K562 (cell line): Measurements from ENCODE around the gene SPON2. TPM values are rescaled to one million over a fixed set of nuclear protein-coding genes. Genes with fewer than 3 reads are reported as not detected.
A peak's percentile ranks its signal among the peaks of the same experiment; 100 is the strongest.

Experiments used
- ARID1B ChIP-seq: fragments of 450-650 bp; IDR thresholded peaks from 2 replicates; pipeline ENCODE4 v1.6.1; 2016; ENCODE audit warnings: antibody characterized with exemption, mild to moderate bottlenecking, inconsistent platforms
- BRD9 ChIP-seq: fragments of 450-650 bp; IDR thresholded peaks from 2 replicates; pipeline ENCODE4 v1.6.1; 2018; ENCODE audit warnings: low read depth; ENCODE audit not compliant: partially characterized antibody
- CREBBP ChIP-seq: IDR thresholded peaks from one replicate; pipeline ENCODE4 v1.6.1; 2012; ENCODE audit warnings: low read depth, mild to moderate bottlenecking, control low read depth, inconsistent platforms, low read length
- ETV1 ChIP-seq: fragments of 450-650 bp; conservative IDR thresholded peaks from 2 replicates; pipeline ENCODE4 v1.6.1; 2016; ENCODE audit warnings: missing genetic modification characterization, control low read depth, low read depth, missing compliant biosample characterization
- GTF2E2 ChIP-seq: fragments of 200-800 bp; sonication (Bioruptor generic); IDR thresholded peaks from 2 replicates; pipeline ENCODE4 v1.6.1; 2016; ENCODE audit warnings: missing genetic modification characterization, missing compliant biosample characterization
- HNRNPUL1 ChIP-seq: fragments of 200-400 bp; formaldehyde crosslinking; IDR thresholded peaks from 2 replicates; pipeline ENCODE4 v1.6.1; 2017; ENCODE audit warnings: low read length
- KHSRP ChIP-seq: fragments of 450-650 bp; IDR thresholded peaks from 2 replicates; pipeline ENCODE4 v1.6.1; 2017
- KLF13 ChIP-seq: fragments of 450-650 bp; IDR thresholded peaks from 2 replicates; pipeline ENCODE4 v1.6.1; 2016; ENCODE audit warnings: missing genetic modification characterization, low read depth, mild to moderate bottlenecking, missing compliant biosample characterization, moderate library complexity, borderline replicate concordance
- PHB2 ChIP-seq: fragments of 450-650 bp; IDR thresholded peaks from 2 replicates; pipeline ENCODE4 v1.6.1; 2017; ENCODE audit warnings: low read depth
- PRPF4 ChIP-seq: fragments of 200-400 bp; formaldehyde crosslinking; IDR thresholded peaks from one replicate; pipeline ENCODE4 v1.6.1; 2017; ENCODE audit warnings: low read length, low read depth, mild to moderate bottlenecking; ENCODE audit not compliant: insufficient read depth, poor library complexity, severe bottlenecking
- PTRF ChIP-seq: fragments of 450-650 bp; IDR thresholded peaks from 2 replicates; pipeline ENCODE4 v1.6.1; 2016; ENCODE audit warnings: mild to moderate bottlenecking, missing genetic modification characterization, missing compliant biosample characterization
- SIN3B ChIP-seq: fragments of 450-650 bp; IDR thresholded peaks from 2 replicates; pipeline ENCODE4 v1.6.1; 2017; ENCODE audit warnings: low read depth, mild to moderate bottlenecking, moderate library complexity
- SIRT6 ChIP-seq: IDR thresholded peaks from one replicate; pipeline ENCODE4 v1.6.1; 2012; ENCODE audit warnings: low read depth, mild to moderate bottlenecking, control low read depth, inconsistent platforms, low read length, moderate library complexity
- SMARCA4 ChIP-seq: fragments of 450-650 bp; IDR thresholded peaks from 2 replicates; pipeline ENCODE4 v1.6.1; 2016
- TOE1 ChIP-seq, 2 experiments: fragments of 450-650 bp in 1 of 2; sonication (generic) in 1 of 2; formaldehyde crosslinking in 1 of 2; IDR thresholded peaks; 2 replicates each; pipeline versions ENCODE4 v1.7.1 to v1.8.0; 2016 to 2022; ENCODE audit warnings: borderline replicate concordance in 2 of 2, mild to moderate bottlenecking in 2 of 2, antibody characterized with exemption in 1 of 2, inconsistent platforms in 1 of 2, low read depth in 1 of 2, missing genetic modification reagents in 1 of 2, moderate library complexity in 1 of 2
- ZBTB17 ChIP-seq: fragments of 450-650 bp; formaldehyde crosslinking; IDR thresholded peaks from 2 replicates; pipeline ENCODE4 v1.4.0; 2020; ENCODE audit warnings: mild to moderate bottlenecking
- ZNF174 ChIP-seq: fragments of 250-450 bp; sonication (Bioruptor Pico); IDR thresholded peaks from 2 replicates; pipeline ENCODE4 v1.4.0; 2020; ENCODE audit warnings: mild to moderate bottlenecking
- ZNF431 ChIP-seq: sonication (generic); formaldehyde crosslinking; IDR thresholded peaks from 2 replicates; pipeline ENCODE4 v1.8.0; 2022; ENCODE audit warnings: mild to moderate bottlenecking, missing genetic modification reagents
- ZNF75A ChIP-seq: fragments of 450-650 bp; formaldehyde crosslinking; IDR thresholded peaks from 2 replicates; pipeline ENCODE4 v1.4.0; 2020; ENCODE audit warnings: mild to moderate bottlenecking
- polyA plus RNA-seq, 8 experiments: library from polyadenylated mRNA; depleted of rRNA in 4 of 8; stranded (reverse) in 5 of 8; unstranded in 3 of 8; fragments of >200 nt; fragmentation: Nextera tagmentation in 2 of 8; fragmentation: Illumina TruSeq in 1 of 8; extraction: Ambion mirVana in 2 of 8; extraction: Trizol in 1 of 8; gene quantifications; 2 replicates each; pipeline versions ENCODE4 v1.2.1 to v1.2.3, GENCODE V29; 2011 to 2014; ENCODE audit warnings: inconsistent platforms in 1 of 8, missing spikeins in 1 of 8
- total RNA-seq, 7 experiments: library from RNA; depleted of rRNA in 6 of 7; stranded (reverse); fragments of >200 nt in 6 of 7; fragmentation: Illumina TruSeq in 2 of 7; extraction: Trizol in 2 of 7; gene quantifications; 2 replicates each; pipeline versions ENCODE4 v1.2.1 to v1.2.3, GENCODE V29; 2011 to 2021; ENCODE audit warnings: low replicate concordance in 1 of 7
- TF ChIP-seq, protein P1 (sequence below), 2 experiments: IDR thresholded peaks; 2 replicates each; pipeline ENCODE4 v1.6.1; 2012; ENCODE audit warnings: improper control_type of control experiment in 2 of 2, low read depth in 2 of 2, low read length in 2 of 2, borderline replicate concordance in 1 of 2
- TF ChIP-seq, protein P2 (sequence below): fragments of 450-650 bp; IDR thresholded peaks from 2 replicates; pipeline ENCODE4 v1.6.1; 2016; ENCODE audit warnings: low read depth, mild to moderate bottlenecking, moderate library complexity
- TF ChIP-seq, protein P3 (sequence below), 3 experiments: fragments of 200-800 bp in 1 of 3; sonication (Bioruptor generic) in 1 of 3; sonication (generic) in 1 of 3; formaldehyde crosslinking in 1 of 3; IDR thresholded peaks; 2 replicates each; pipeline versions ENCODE4 v1.6.1 to v1.8.0; 2016 to 2022; ENCODE audit warnings: mild to moderate bottlenecking in 2 of 3, missing compliant biosample characterization in 2 of 3, missing genetic modification characterization in 2 of 3, missing genetic modification reagents in 1 of 3
- TF ChIP-seq, protein P4 (sequence below): fragments of 450-650 bp; IDR thresholded peaks from 2 replicates; pipeline ENCODE4 v1.6.1; 2017; ENCODE audit warnings: mild to moderate bottlenecking, moderate library complexity

Gene SPON2
- total and polyA plus RNA-seq, 9 of the 15 experiments (the other 6 are each of a cell fraction or from before 2014, with no cell fraction given): 0.21 to 2.2 (median 0.83) TPM

DNA sequence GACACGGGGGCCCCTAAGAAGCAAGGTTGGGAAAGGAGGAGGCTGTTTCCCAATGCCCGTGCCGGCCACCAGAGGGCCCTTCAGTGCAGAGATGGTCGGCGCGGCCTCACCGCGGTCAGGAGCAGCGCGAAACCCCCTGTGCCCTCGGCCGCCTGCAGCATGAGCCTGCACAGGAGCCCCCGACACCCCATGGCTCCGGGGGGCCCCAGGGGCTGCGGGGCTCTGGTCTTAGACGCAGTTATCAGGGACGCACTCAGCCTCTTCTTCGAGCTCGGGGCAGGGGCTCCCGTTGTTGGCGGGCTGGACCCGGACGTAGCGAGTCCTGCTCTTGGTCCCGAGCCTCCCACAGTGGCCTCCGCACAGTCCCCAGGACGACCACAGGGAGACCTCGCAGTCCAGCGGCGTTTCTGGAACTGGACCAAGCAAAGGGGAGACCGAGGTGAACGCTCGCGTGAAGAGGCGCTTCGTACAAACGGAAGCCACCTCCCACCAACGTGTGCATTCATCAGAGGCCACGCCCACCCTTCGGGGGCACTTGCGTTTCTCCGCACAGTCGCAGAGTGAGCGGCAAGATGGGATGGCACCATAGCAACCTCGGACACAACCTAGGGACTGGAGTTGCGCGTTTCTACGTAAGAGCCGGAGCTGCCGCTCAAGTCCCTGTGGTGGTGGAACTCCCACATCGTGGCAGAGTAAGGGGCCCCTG lies 5.0 kb downstream of the SPON2 start (continued):
- TF ChIP-seq, protein P1, sequence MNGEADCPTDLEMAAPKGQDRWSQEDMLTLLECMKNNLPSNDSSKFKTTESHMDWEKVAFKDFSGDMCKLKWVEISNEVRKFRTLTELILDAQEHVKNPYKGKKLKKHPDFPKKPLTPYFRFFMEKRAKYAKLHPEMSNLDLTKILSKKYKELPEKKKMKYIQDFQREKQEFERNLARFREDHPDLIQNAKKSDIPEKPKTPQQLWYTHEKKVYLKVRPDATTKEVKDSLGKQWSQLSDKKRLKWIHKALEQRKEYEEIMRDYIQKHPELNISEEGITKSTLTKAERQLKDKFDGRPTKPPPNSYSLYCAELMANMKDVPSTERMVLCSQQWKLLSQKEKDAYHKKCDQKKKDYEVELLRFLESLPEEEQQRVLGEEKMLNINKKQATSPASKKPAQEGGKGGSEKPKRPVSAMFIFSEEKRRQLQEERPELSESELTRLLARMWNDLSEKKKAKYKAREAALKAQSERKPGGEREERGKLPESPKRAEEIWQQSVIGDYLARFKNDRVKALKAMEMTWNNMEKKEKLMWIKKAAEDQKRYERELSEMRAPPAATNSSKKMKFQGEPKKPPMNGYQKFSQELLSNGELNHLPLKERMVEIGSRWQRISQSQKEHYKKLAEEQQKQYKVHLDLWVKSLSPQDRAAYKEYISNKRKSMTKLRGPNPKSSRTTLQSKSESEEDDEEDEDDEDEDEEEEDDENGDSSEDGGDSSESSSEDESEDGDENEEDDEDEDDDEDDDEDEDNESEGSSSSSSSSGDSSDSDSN (IDR thresholded peaks at IDR 0.05; ENCODE audit: borderline replicate concordance in 1 of 2, low read depth in 2 of 2, low read length in 2 of 2): 0 out of 4 replicates have a peak, but pooled peaks of 1 of the 2 experiments have one; percentile 20
- TF ChIP-seq SIN3B (no peak), GTF2E2 (tag) (no peak), SIRT6 (no peak), ZNF75A (CRISPR knock-in tag) (no peak), ZBTB17 (CRISPR knock-in tag) (no peak), SMARCA4 (no peak), ZNF174 (CRISPR knock-in tag) (no peak), KLF13 (tag) (peak; percentile 40; the same call in 1 of the 2 replicates), CREBBP (no peak), TOE1 (IDR thresholded peaks at IDR 0.05; ENCODE audit: borderline replicate concordance) (peak; percentile 33; the same call in 1 of the 2 replicates), TOE1 (CRISPR knock-in tag; IDR thresholded peaks at IDR 0.05; ENCODE audit: borderline replicate concordance, low read depth) (no peak), ZNF431 (peak; percentile 40; the same call in 1 of the 2 replicates), HNRNPUL1 (no peak), PHB2 (no peak), ETV1 (tag) (no peak), ARID1B (no peak), PTRF (tag) (no peak), PRPF4 (no peak), BRD9 (peak; percentile 60), KHSRP (no peak)
- TF ChIP-seq, protein P2, sequence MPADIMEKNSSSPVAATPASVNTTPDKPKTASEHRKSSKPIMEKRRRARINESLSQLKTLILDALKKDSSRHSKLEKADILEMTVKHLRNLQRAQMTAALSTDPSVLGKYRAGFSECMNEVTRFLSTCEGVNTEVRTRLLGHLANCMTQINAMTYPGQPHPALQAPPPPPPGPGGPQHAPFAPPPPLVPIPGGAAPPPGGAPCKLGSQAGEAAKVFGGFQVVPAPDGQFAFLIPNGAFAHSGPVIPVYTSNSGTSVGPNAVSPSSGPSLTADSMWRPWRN: no peak
- TF ChIP-seq, protein P3, sequence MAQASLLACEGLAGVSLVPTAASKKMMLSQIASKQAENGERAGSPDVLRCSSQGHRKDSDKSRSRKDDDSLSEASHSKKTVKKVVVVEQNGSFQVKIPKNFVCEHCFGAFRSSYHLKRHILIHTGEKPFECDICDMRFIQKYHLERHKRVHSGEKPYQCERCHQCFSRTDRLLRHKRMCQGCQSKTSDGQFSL (CRISPR knock-in tag; IDR thresholded peaks at IDR 0.05): no peak
- TF ChIP-seq, protein P3 (tag; IDR thresholded peaks at IDR 0.05): no peak
- TF ChIP-seq, protein P4, sequence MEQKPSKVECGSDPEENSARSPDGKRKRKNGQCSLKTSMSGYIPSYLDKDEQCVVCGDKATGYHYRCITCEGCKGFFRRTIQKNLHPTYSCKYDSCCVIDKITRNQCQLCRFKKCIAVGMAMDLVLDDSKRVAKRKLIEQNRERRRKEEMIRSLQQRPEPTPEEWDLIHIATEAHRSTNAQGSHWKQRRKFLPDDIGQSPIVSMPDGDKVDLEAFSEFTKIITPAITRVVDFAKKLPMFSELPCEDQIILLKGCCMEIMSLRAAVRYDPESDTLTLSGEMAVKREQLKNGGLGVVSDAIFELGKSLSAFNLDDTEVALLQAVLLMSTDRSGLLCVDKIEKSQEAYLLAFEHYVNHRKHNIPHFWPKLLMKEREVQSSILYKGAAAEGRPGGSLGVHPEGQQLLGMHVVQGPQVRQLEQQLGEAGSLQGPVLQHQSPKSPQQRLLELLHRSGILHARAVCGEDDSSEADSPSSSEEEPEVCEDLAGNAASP: no peak
